GM23248 (cell line): ENCODE measurements around the gene OPCML. TPM values are rescaled to one million over a fixed set of nuclear protein-coding genes. Genes with fewer than 3 reads are reported as not detected.

ENCODE experiments used
- DNase-seq: peaks from one replicate; pipeline ENCODE4 v3.0.0-alpha.2; 2015
- H2AFZ ChIP-seq: fragments of 200-600 bp; sonication (generic); 2 replicates; pipeline ENCODE4 v1.6.1; 2016; ENCODE audit warnings: antibody characterized with exemption
- H3F3A ChIP-seq: fragments of 200-600 bp; sonication (generic); 2 replicates; pipeline ENCODE4 v1.6.1; 2016; ENCODE audit warnings: mild to moderate bottlenecking, antibody characterized with exemption, mixed run types; ENCODE audit not compliant: insufficient read depth
- H3K27ac ChIP-seq: fragments of 200-600 bp; sonication (generic); 2 replicates; pipeline ENCODE4 v1.5.1; 2016; ENCODE audit warnings: mild to moderate bottlenecking
- H3K27me3 ChIP-seq: fragments of 200-600 bp; sonication (generic); replicated peaks from 2 replicates; pipeline ENCODE4 v1.6.1; 2016; ENCODE audit warnings: mild to moderate bottlenecking; ENCODE audit not compliant: insufficient read depth
- H3K36me3 ChIP-seq: fragments of 200-600 bp; sonication (generic); 2 replicates; pipeline ENCODE4 v1.6.1; 2016; ENCODE audit warnings: low read depth, mild to moderate bottlenecking
- H3K4me1 ChIP-seq: fragments of 200-600 bp; sonication (generic); 2 replicates; pipeline ENCODE4 v1.6.1; 2016; ENCODE audit warnings: mild to moderate bottlenecking; ENCODE audit not compliant: insufficient read depth
- H3K4me2 ChIP-seq: fragments of 200-600 bp; sonication (generic); one replicate; pipeline ENCODE4 v1.6.1; 2016; ENCODE audit warnings: mild to moderate bottlenecking; ENCODE audit not compliant: unreplicated experiment
- H3K4me3 ChIP-seq: fragments of 200-600 bp; sonication (generic); 2 replicates; pipeline ENCODE4 v1.5.1; 2016; ENCODE audit warnings: mild to moderate bottlenecking
- H3K79me2 ChIP-seq: fragments of 200-600 bp; sonication (generic); 2 replicates; pipeline ENCODE4 v1.6.1; 2016; ENCODE audit warnings: mild to moderate bottlenecking; ENCODE audit not compliant: insufficient read depth
- H3K9ac ChIP-seq: fragments of 200-600 bp; sonication (generic); 2 replicates; pipeline ENCODE4 v1.6.1; 2016; ENCODE audit warnings: mild to moderate bottlenecking
- H3K9me2 ChIP-seq: fragments of 200-600 bp; sonication (generic); 2 replicates; pipeline ENCODE4 v1.6.1; 2016; ENCODE audit warnings: mixed run types, mild to moderate bottlenecking, moderate library complexity; ENCODE audit not compliant: insufficient read depth
- H3K9me3 ChIP-seq: fragments of 200-600 bp; sonication (generic); one replicate; pipeline ENCODE4 v1.6.1; 2017; ENCODE audit warnings: low read depth
- H4K20me1 ChIP-seq: fragments of 200-600 bp; sonication (generic); 2 replicates; pipeline ENCODE4 v1.6.0; 2016; ENCODE audit not compliant: insufficient read depth
- EZH2 ChIP-seq: fragments of 200-600 bp; sonication (generic); IDR thresholded peaks from 2 replicates; pipeline ENCODE4 v1.6.1; 2018; ENCODE audit warnings: antibody characterized with exemption, mild to moderate bottlenecking; ENCODE audit not compliant: insufficient read depth, poor library complexity, severe bottlenecking
- EZH2phosphoT487 ChIP-seq: fragments of 200-600 bp; sonication (generic); IDR thresholded peaks from 2 replicates; pipeline ENCODE4 v1.6.1; 2018; ENCODE audit warnings: antibody characterized with exemption, moderate library complexity, mild to moderate bottlenecking, low read depth; ENCODE audit not compliant: insufficient read depth
- WGBS, 2 experiments: methylation state at CpG; one replicate each; pipeline ENCODE4 v1.1.6; 2015 to 2017; ENCODE audit warnings: low lambda C conversion rate in 2 of 2, low coverage in 1 of 2; ENCODE audit errors: missing lambda C conversion rate in 2 of 2; 5-methylcytosine and 5-hydroxymethylcytosine counted together
- in situ Hi-C: fragments of 300-500 bp; cut with MboI; formaldehyde crosslinking; loops from 2 replicates; pipeline ENCODE4 v1.15.0; 2020
- polyA plus RNA-seq: library from polyadenylated mRNA; unstranded; fragments of >200 nt; fragmentation: Nextera tagmentation; extraction: Ambion mirVana; gene quantifications from 2 replicates; pipeline ENCODE4 v1.2.1, GENCODE V29; 2016
- total RNA-seq: library from RNA; depleted of rRNA; stranded (reverse); fragments of >200 nt; shearing (Covaris generic); gene quantifications from 2 replicates; pipeline ENCODE4 v1.2.3, GENCODE V29; 2014

The OPCML gene
- total and polyA plus RNA-seq, 2 experiments from 2014 or later = 0.69 to 1.6 TPM

DNA sequence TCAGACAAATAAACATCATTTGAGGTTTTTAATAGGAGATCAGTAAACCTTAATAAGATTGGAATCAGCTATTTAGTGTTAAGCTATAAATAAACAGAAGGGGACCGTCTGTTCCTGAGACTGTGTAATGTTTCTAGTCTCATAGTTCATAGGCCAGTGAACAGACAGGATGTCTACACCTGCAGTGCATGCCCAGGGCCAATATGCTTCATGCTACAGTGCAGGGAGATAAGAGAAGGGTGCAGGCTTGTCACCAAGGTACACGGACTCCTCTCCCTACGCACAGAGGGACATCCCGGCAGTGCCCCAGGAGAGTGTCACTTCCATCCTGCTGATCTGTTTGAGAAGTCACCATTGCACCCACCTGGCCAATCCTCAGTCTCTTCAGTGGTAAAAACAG lies 148.6 kb downstream of the OPCML start:
- H3K27me3 ChIP-seq = no peaks in the 10 kb centered on the region

DNA sequence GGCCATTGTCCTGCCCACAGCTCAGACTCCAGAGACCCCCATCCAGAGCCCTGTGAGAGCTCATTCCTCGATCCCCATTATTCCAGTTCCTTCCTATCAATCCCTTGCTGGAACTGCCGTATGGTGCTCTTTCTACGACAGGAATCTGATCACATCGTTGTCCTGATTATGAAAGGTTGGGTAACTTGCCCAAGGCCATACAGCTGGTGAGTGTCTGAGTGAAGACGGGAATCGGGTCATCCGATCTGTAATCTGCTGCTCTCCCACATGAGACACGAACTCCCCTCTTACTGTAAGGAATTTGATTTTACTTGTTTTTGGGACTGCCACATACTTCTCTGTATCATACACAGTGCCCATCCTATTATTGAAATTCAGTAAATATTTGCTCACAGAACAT lies 149.1 kb downstream of the OPCML start:
- Histone ChIP-seq H3K4me1 (no peaks in the 10 kb centered on the region), H3K9me2 (no peaks in the 10 kb centered on the region), H3K36me3 (no peaks in the 10 kb centered on the region), H3K79me2 (no peaks in the 10 kb centered on the region), H3K27ac (no peak overlapping the region), H2AFZ (no peak overlapping the region), H3K9me3 (no peaks in the 10 kb centered on the region), H3F3A (no peaks in the 10 kb centered on the region), H3K27me3 (no peaks in the 10 kb centered on the region), H3K4me3 (no peak overlapping the region), H3K4me2 (no peak overlapping the region), H4K20me1 (no peaks in the 10 kb centered on the region), H3K9ac (no peak overlapping the region)
- in situ Hi-C loops = no loop called here
- no peak for DNase-seq
- no peak for TF ChIP-seq EZH2phosphoT487
- no peak for TF ChIP-seq EZH2
- 16 to 21% methylated on average over 8 of the region's 8 CpGs for WGBS, 2 experiments

More for the DNA sequence above, 148.6 kb downstream of the OPCML start:
- Histone ChIP-seq H3K4me1 (no peaks in the 10 kb centered on the region), H3K27ac (no peak overlapping the region), H3K4me3 (no peak overlapping the region), H3K36me3 (no peaks in the 10 kb centered on the region), H3K4me2 (no peak overlapping the region), H3K9ac (no peak overlapping the region), H3K9me2 (no peaks in the 10 kb centered on the region), H3K79me2 (no peaks in the 10 kb centered on the region), H4K20me1 (no peaks in the 10 kb centered on the region), H3F3A (no peaks in the 10 kb centered on the region), H3K9me3 (no peaks in the 10 kb centered on the region), H2AFZ (no peak overlapping the region)
- DNase-seq = no peak
- TF ChIP-seq EZH2phosphoT487 (no peak), EZH2 (no peak)
- in situ Hi-C loops = no loop called here
- WGBS, 2 experiments = 29 to 43% methylated on average over 4 of the region's 4 CpGs

GRCh38 chr11:133382131-133382812 lies 150.0 kb downstream of the OPCML start:
- in situ Hi-C loops = no loop called here
- Histone ChIP-seq H3F3A (no peaks in the 10 kb centered on the region), H3K36me3 (no peaks in the 10 kb centered on the region), H3K79me2 (no peaks in the 10 kb centered on the region), H3K27ac (no peak overlapping the region), H2AFZ (no peak overlapping the region), H3K27me3 (no peaks in the 10 kb centered on the region), H3K4me1 (no peaks in the 10 kb centered on the region), H3K9ac (no peak overlapping the region), H3K4me2 (no peak overlapping the region), H3K9me2 (no peaks in the 10 kb centered on the region), H3K9me3 (no peaks in the 10 kb centered on the region), H3K4me3 (no peak overlapping the region), H4K20me1 (no peaks in the 10 kb centered on the region)
- no peak for DNase-seq
- TF ChIP-seq EZH2 (no peak), EZH2phosphoT487 (no peak)
- WGBS, 2 experiments = 29 to 31% methylated on average over 11 to 12 of the region's 12 CpGs

DNA sequence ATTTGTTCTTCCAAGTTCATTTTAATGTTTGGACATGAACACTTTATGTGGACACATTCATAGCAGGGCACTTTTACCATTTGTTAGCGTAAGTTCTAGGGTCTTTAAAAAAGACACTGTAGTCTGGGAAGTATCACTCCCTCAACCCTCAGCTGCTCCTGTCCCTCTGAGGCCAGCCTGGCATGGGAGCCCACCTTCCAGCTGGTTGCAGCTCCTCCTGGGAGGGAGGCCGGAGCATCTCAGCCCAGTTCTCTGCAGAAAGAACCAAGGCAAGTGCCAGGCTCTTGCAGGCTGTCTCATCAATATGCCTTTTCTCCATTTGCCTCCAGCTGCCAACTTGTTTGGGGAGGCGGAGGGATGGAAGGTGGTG lies 150.6 kb downstream of the OPCML start:
- Histone ChIP-seq H3F3A (no peaks in the 10 kb centered on the region), H3K4me1 (no peaks in the 10 kb centered on the region), H3K36me3 (no peaks in the 10 kb centered on the region), H3K9ac (no peak overlapping the region), H3K4me2 (no peak overlapping the region), H2AFZ (no peak overlapping the region), H4K20me1 (no peaks in the 10 kb centered on the region), H3K79me2 (no peaks in the 10 kb centered on the region), H3K27me3 (no peaks in the 10 kb centered on the region), H3K27ac (no peak overlapping the region), H3K9me3 (no peaks in the 10 kb centered on the region), H3K9me2 (no peaks in the 10 kb centered on the region), H3K4me3 (no peak overlapping the region)
- no peak for DNase-seq
- in situ Hi-C loops = no loop called here
- 20 to 26% methylated on average over 3 of the region's 3 CpGs for WGBS, 2 experiments
- no peak for TF ChIP-seq EZH2
- TF ChIP-seq EZH2phosphoT487 = no peak
